GM12892 (cell line): ENCODE data around the gene XRCC3.

Source experiments
- DNase-seq: peaks from one replicate; pipeline ENCODE4 v3.0.0; 2011; ENCODE audit not compliant: insufficient read length
- FAIRE-seq: peaks from 2 replicates; lab custom pipeline; 2011; peaks lifted over from hg19 to GRCh38; lab: Jason Lieb, UNC
- POLR2A ChIP-seq: IDR thresholded peaks from 2 replicates; pipeline ENCODE4 v1.6.1; 2011; ENCODE audit warnings: low read depth, low read length, control low read depth
- POLR2AphosphoS5 ChIP-seq: IDR thresholded peaks from 2 replicates; pipeline ENCODE4 v1.6.1; 2011; ENCODE audit warnings: low read depth, low read length, control low read depth
- TAF1 ChIP-seq: IDR thresholded peaks from 2 replicates; pipeline ENCODE4 v1.6.1; 2011; ENCODE audit warnings: low read depth, mild to moderate bottlenecking, control low read depth, low read length, borderline replicate concordance

Gene XRCC3

GRCh38 chr14:103745424-103745823, 30.2 kb upstream of the XRCC3 start:
- FAIRE-seq (no peak), DNase-seq (no peak)
- TF ChIP-seq POLR2A (no peak), POLR2AphosphoS5 (no peak), TAF1 (no peak)

GRCh38 chr14:103744621-103745395, 29.6 kb upstream of the XRCC3 start:
- FAIRE-seq (no peak), DNase-seq (no peak)
- TF ChIP-seq POLR2A (no peak), POLR2AphosphoS5 (no peak), TAF1 (no peak)

GRCh38 chr14:103743691-103744090, 28.4 kb upstream of the XRCC3 start:
- TF ChIP-seq POLR2AphosphoS5 (no peak), POLR2A (no peak), TAF1 (no peak)
- FAIRE-seq (no peak), DNase-seq (no peak)

- FAIRE-seq (no peak), DNase-seq (no peak)
- TF ChIP-seq POLR2A (no peak), POLR2AphosphoS5 (no peak), TAF1 (no peak)
These were observed 27.4 kb upstream of the XRCC3 start for GRCh38 chr14:103742499-103743255.

GRCh38 chr14:103741876-103742275, 26.6 kb upstream of the XRCC3 start:
- no peak for FAIRE-seq

GRCh38 chr14:103740991-103741689, 25.9 kb upstream of the XRCC3 start:
- TF ChIP-seq POLR2A (no peak), TAF1 (no peak), POLR2AphosphoS5 (no peak)
- FAIRE-seq (no peak), DNase-seq (no peak)

More at GRCh38 chr14:103741876-103742275, 26.6 kb upstream of the XRCC3 start:
- no peak for TF ChIP-seq TAF1
- TF ChIP-seq POLR2AphosphoS5: no peak
- no peak for TF ChIP-seq POLR2A
- no peak for DNase-seq

DNA sequence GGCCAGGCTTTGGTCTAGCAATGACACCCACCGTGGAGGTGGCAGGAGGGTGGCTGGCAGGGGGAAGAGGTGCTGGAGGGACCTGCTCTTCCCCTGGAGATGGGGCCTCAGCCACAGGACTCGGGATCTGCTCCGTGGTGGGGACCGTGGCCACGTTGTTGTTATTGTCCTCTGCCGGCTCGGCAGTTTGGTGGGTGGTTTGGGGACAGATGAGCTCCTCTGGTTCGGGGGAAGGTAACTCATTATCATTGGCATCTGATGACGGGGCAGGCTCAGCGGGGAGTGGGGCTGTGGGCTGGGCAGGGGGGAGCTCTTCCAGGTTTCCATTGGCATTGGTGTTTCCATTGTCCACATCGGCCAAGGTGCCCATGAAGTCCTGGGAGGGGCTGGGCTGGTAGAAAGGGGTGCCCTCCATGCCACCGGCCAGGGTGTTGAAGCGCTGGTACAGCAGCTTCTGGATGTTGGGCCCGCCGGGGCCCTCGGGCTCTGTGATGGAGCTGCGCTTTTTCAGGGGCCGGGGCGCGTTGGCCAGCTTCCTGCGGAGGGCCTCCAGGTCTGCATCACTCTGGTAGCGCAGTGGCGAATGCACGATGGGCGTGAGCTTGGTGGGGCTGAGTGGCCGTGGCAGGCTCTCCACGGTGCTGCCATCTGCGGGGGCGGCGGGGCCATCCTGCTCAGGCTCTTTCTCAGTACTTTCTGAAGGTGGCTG, 24.7 kb upstream of the XRCC3 start:
- no peak for DNase-seq
- no peak for TF ChIP-seq POLR2AphosphoS5
- no peak for TF ChIP-seq TAF1
- no peak for TF ChIP-seq POLR2A
- FAIRE-seq: no peak

DNA sequence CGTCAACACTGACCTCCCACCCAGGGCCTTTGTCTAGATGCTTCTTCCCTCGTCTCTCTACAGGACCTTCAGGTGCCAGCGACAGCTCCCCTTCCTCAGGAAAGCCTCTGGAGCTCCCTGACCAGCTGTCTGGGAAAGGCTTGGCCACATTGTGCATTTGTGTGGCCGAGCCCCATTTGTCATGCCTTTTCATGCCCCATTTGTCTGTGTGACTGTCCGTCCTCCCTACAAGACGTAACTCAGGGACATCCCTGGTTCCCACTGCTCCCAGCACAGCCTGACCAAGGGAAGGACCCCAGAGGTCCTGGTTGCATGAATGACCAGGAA, 24.2 kb upstream of the XRCC3 start:
- DNase-seq (no peak), FAIRE-seq (no peak)
- no peak for TF ChIP-seq TAF1
- no peak for TF ChIP-seq POLR2A
- no peak for TF ChIP-seq POLR2AphosphoS5

DNA sequence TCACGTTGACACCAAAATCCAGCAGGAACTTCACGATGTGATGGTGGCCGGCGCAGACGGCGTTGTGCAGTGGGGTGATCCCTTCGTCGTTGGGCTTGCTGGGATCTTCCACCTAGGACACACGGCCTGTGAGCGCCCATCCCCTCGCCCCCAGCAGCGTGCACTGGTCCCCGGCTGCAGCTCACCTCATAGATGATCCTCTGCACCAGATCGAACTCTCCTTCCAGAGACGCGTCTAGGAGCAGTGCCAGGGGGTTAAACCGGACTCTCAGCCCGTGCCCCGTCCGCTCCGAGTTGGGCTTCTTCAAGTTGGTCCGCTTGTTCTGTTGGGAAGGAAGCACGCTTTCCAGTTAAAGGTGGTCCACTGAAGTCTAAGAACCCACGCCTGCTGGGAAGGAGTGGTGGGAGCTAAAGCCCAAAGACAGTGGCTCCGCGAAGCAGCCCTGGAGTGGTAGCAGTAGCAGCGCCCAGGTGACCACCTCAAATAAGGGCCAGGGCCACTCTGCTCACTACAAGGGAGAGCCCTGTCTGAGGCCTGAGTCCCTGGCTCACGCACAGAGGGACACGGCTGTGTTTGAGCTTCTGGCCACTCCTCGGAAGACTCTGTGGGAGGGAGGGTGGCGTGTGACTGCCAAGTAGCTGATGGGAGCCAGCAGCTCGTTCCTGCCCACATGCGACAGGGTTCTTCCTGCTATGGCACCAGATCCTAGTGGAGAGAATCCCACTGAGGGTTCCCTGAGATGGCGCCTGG, 23.6 kb upstream of the XRCC3 start:
- FAIRE-seq: no peak
- TF ChIP-seq TAF1: no peak
- no peak for TF ChIP-seq POLR2AphosphoS5
- TF ChIP-seq POLR2A: no peak
- no peak for DNase-seq

DNA sequence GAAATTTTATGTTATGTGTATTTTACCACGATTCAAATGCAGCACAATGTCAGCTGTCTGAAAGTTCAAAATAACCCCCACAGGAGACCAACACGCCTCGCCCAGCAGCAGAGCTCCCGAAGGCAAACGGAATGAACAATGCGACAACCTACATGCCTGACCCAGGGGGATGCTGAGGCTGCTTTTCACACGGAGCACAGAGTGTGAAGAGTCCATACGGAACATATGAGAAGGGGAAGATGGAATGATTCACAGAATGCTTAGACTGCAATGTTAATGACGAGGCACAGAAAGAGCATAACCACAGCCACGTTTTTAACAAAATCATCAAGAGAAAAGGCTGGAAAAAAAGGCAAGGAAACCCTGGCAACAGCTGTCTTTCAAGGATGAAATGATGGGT, 22.9 kb upstream of the XRCC3 start:
- TF ChIP-seq TAF1 (no peak), POLR2A (no peak), POLR2AphosphoS5 (no peak)
- no peak for FAIRE-seq
- DNase-seq: no peak
